Measurements from ENCODE around the gene ZDHHC14.
"Not testable (repeated sequence)": the region's sequence is repeated elsewhere in the genome, so short reads cannot be mapped to it uniquely, and the experiment has no call there.

Gene ZDHHC14

GRCh38 chr6:157585274-157586087 is 204.5 kb downstream of the ZDHHC14 start:
- no peak for DNase-seq

- no peak for DNase-seq
These were observed 205.1 kb downstream of the ZDHHC14 start for GRCh38 chr6:157586088-157586414.

- DNase-seq: no peak
These were observed 205.6 kb downstream of the ZDHHC14 start for GRCh38 chr6:157586476-157587126.

GRCh38 chr6:157587127-157587926 is 206.3 kb downstream of the ZDHHC14 start:
- no peak for DNase-seq

- DNase-seq: not testable (repeated sequence)
These were observed 209.7 kb downstream of the ZDHHC14 start for GRCh38 chr6:157590654-157591053.

GRCh38 chr6:157592541-157592940 is 211.6 kb downstream of the ZDHHC14 start:
- DNase-seq: no peak

- DNase-seq: no peak
These were observed 212.0 kb downstream of the ZDHHC14 start for GRCh38 chr6:157592980-157593379.

GRCh38 chr6:157593596-157593995 is 212.6 kb downstream of the ZDHHC14 start:
- no peak for DNase-seq

- no peak for DNase-seq
These were observed 213.3 kb downstream of the ZDHHC14 start for GRCh38 chr6:157594292-157594691.

GRCh38 chr6:157595768-157596167 is 214.8 kb downstream of the ZDHHC14 start:
- no peak for DNase-seq

GRCh38 chr6:157596461-157596860 is 215.5 kb downstream of the ZDHHC14 start:
- no peak for DNase-seq

GRCh38 chr6:157596886-157597285 is 215.9 kb downstream of the ZDHHC14 start:
- DNase-seq: no peak

- DNase-seq: peak; percentile 9
These were observed 216.7 kb downstream of the ZDHHC14 start for GRCh38 chr6:157597461-157598312.

- no peak for DNase-seq
These were observed 218.2 kb downstream of the ZDHHC14 start for GRCh38 chr6:157599191-157599590.

GRCh38 chr6:157600807-157601206 is 219.8 kb downstream of the ZDHHC14 start:
- no peak for DNase-seq

GRCh38 chr6:157602521-157603295 is 221.7 kb downstream of the ZDHHC14 start:
- no peak for DNase-seq

GRCh38 chr6:157603314-157603940 is 222.4 kb downstream of the ZDHHC14 start:
- no peak for DNase-seq

- no peak for DNase-seq
These were observed 223.0 kb downstream of the ZDHHC14 start for GRCh38 chr6:157603971-157604370.

- no peak for DNase-seq
These were observed 223.8 kb downstream of the ZDHHC14 start for GRCh38 chr6:157604816-157605215.

GRCh38 chr6:157605484-157605883 is 224.5 kb downstream of the ZDHHC14 start:
- no peak for DNase-seq

- DNase-seq: no peak
These were observed 225.5 kb downstream of the ZDHHC14 start for GRCh38 chr6:157606516-157606915.

Data from kidney glomerular epithelial cell (primary cell).